ENCODE data around the gene RAB40A. TPM values are rescaled to one million over a fixed set of nuclear protein-coding genes. Genes with fewer than 3 reads are reported as not detected.
A peak's percentile ranks its signal among the peaks of the same experiment; 100 is the strongest.

The RAB40A gene
- total RNA-seq, 1 experiment from 2014 or later, result not detected

DNA sequence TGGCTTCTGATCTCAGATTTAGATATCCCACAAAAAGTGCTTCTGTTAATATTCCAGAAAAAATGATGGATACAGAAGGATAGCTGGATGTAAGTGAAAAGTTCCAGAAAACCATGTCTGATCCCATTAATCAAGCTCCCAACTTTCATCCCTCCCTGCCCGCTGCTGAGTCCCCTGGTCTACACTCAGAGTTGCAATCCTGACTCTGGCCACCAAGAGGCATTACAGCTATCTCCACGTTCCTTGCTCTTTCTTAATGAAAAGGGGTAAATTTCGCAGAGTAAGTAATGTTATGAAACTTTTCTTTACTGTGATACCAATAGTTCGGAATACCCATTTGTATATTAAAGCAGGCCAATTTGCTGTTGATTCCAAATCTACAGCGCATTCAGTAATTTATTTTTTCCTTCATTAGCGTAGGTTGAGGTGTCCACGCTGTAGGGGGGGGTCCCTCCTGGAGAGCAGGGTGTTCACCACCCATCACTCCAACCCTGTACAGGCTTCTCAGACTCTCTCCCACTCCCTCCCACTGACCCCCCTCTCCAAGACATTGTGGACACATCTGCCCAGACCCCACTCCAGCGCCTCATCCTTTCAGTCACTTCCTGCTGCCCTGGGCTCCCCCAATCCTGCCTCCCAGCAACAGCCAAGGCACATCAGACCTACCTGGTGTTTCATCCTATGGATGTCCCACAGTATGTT is 55.1 kb downstream of the RAB40A start:
- H4K91ac ChIP-seq (ENCODE audit: insufficient read length, low read depth, low read length), result no peak overlapping the region
- TF ChIP-seq, protein P1, sequence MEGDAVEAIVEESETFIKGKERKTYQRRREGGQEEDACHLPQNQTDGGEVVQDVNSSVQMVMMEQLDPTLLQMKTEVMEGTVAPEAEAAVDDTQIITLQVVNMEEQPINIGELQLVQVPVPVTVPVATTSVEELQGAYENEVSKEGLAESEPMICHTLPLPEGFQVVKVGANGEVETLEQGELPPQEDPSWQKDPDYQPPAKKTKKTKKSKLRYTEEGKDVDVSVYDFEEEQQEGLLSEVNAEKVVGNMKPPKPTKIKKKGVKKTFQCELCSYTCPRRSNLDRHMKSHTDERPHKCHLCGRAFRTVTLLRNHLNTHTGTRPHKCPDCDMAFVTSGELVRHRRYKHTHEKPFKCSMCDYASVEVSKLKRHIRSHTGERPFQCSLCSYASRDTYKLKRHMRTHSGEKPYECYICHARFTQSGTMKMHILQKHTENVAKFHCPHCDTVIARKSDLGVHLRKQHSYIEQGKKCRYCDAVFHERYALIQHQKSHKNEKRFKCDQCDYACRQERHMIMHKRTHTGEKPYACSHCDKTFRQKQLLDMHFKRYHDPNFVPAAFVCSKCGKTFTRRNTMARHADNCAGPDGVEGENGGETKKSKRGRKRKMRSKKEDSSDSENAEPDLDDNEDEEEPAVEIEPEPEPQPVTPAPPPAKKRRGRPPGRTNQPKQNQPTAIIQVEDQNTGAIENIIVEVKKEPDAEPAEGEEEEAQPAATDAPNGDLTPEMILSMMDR (conservative IDR thresholded peaks at IDR 0.05), result peak; percentile 35; the same call in 2 of the 3 replicates
- DNase-seq, result peak; percentile 57
- no peak overlapping the region for H4K5ac ChIP-seq (ENCODE audit: insufficient read length, low read depth, low read length)
- no peak overlapping the region for H3K9ac ChIP-seq (ENCODE audit: extremely low read depth, insufficient read length, low read length)
- no peaks in the 10 kb centered on the region for H3K79me1 ChIP-seq (ENCODE audit: insufficient read depth, low read depth, low read length, poor library complexity, severe bottlenecking)
- H2BK20ac ChIP-seq (ENCODE audit: low read depth, low read length, poor library complexity, severe bottlenecking), result no peak overlapping the region
- H2AFZ ChIP-seq (ENCODE audit: low read length), result no peak overlapping the region
- H3K9me3 ChIP-seq (ENCODE audit: control insufficient read depth, low read depth, low read length), result peaks cover 13% of the 10 kb centered on the region
- H3K27me3 ChIP-seq (ENCODE audit: insufficient read depth, low read length), result no peaks in the 10 kb centered on the region
- no peak overlapping the region for H4K8ac ChIP-seq (replicated peaks; ENCODE audit: insufficient read length, low read depth, low read length)
- Mint-ChIP-seq H3K27me3 (ENCODE audit: low read depth) (peaks cover 8% of the 10 kb centered on the region), H3K4me3 (no peak overlapping the region), H3K27ac (no peak overlapping the region; a peak in 1 of 7 replicates), H3K36me3 (ENCODE audit: insufficient read depth in 1 of 3, low read depth in 3 of 3) (peaks cover 14 to 27% (median 18%) of the 10 kb centered on the region in 3 experiments), H3K9me3 (peaks cover 23 to 66% of the 10 kb centered on the region in 2 experiments), H3K4me1 (peaks cover 3 to 7% of the 10 kb centered on the region in 2 experiments; a peak in 3 of 4 replicates)
- H3K56ac ChIP-seq (ENCODE audit: insufficient read length, low read depth, low read length), result no peak overlapping the region
- H3K4me1 ChIP-seq (ENCODE audit: insufficient read depth, low read length), result no peaks in the 10 kb centered on the region
- no peak overlapping the region for H2BK12ac ChIP-seq (ENCODE audit: insufficient read length, low read depth, low read length)
- no peak overlapping the region for H3K4me2 ChIP-seq (ENCODE audit: insufficient read depth, insufficient read length, low read length)
- no peaks in the 10 kb centered on the region for H4K20me1 ChIP-seq (ENCODE audit: control insufficient read depth, insufficient read depth, insufficient read length)
- no peak overlapping the region for H3K27ac ChIP-seq (ENCODE audit: insufficient read length, low read depth, low read length)
- WGBS (ENCODE audit: extremely low coverage, insufficient read length, low lambda C conversion rate), result no CpG with 5 or more reads among the region's 8 CpGs
- no peaks in the 10 kb centered on the region; the same call in 1 of the 2 replicates for H3K79me2 ChIP-seq (ENCODE audit: insufficient read depth, low read length)
- H2AK5ac ChIP-seq (ENCODE audit: insufficient read length, low read length), result no peak overlapping the region
- H3T11ph ChIP-seq (ENCODE audit: low read length), result no peak overlapping the region
- no peak overlapping the region for H3K18ac ChIP-seq (ENCODE audit: insufficient read length, low read depth, low read length)
- H2BK120ac ChIP-seq (ENCODE audit: low read depth, low read length, poor library complexity, severe bottlenecking), result no peak overlapping the region
- no peak overlapping the region for H3K4ac ChIP-seq (ENCODE audit: low read depth, low read length)
- H2BK15ac ChIP-seq (ENCODE audit: low read depth, low read length), result no peak overlapping the region
- no peaks in the 10 kb centered on the region for H3K23me2 ChIP-seq (ENCODE audit: insufficient read length, low read depth, low read length, poor library complexity, severe bottlenecking)
- no peak overlapping the region for H3K14ac ChIP-seq (ENCODE audit: insufficient read depth, low read length)
- no peak overlapping the region for H2BK5ac ChIP-seq (ENCODE audit: insufficient read length, low read length)
- no peak overlapping the region for H3K23ac ChIP-seq (ENCODE audit: insufficient read length, low read depth, low read length)
